GM19043 (cell line): ENCODE results near the gene OSCAR.

Experiments used
- ATAC-seq: cut with Tn5 transposase; IDR thresholded peaks from one replicate; pipeline ENCODE4 v1.9.1; 2021; ENCODE audit warnings: low read depth; ENCODE audit not compliant: unreplicated experiment

Gene OSCAR

DNA sequence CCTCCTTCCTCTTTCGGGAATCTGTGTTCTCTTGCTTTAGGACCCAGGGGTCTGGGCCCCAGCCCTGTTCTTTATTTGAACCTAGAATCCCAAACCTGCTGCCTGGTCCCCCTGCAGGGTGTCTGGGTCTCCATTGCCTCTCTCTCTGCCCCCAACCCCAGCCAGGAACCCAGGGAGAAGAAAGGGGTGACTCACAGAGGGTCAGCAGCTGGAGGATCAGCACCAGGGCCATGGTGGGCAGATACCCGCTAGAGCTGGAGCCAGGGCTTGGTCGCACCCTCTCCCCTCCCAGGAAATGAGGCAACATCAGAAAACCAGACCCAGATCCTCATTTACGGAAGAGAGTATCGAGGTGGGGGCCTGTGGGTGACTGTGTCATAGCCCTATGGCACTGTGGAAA is at the start of gene OSCAR:
Gene OSCAR (minus strand): TSS at position 243 of the 400 bp plus-strand sequence. CDS start 11 bp downstream, at position 232.
- ATAC-seq = no peak

DNA sequence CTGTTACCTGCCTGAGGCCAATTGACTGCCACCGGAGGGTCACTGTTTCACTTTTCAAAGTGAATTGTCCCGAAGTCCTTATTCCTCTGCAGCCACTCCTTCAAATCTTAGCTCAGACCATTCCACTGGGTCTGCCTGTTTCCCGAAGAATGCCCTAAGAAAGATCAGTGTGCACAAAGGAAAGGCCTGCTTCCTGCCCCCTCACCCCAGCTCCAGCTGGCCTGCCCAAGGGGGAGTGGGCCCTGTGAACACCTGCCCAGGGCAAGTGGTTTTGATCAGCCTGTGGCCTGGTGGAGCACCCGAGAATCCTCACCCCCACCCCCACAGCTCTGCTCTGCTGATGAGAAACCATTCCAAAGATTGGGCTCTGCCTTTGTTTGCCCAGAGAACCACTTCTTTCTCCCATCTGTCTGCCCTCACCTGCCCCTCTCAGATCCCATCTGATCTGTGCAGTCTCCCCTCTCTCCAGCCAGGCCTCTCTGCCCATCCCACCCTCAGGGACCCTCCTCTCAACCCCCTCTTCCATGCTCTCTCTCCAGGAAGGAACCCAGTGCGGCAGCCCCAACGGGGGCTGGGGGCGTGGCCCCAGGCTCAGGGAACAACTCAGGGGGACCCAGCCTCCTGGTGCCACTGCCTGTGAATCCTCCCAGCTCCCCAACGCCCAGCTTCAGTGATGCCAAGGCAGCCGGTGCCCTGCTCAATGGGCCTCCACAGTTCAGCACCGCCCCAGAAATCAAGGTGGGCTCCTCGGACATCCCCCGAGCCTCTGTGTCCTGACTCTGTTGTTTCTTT is 48.6 kb upstream of the OSCAR start:
- no peak for ATAC-seq

GRCh38 chr19:54148158-54148557 is 47.6 kb upstream of the OSCAR start:
- no peak for ATAC-seq

GRCh38 chr19:54147676-54148075 is 47.1 kb upstream of the OSCAR start:
- ATAC-seq = no peak

GRCh38 chr19:54145541-54146158 is 45.0 kb upstream of the OSCAR start:
- no peak for ATAC-seq

- no peak for ATAC-seq
Observed at GRCh38 chr19:54142166-54142780, 41.7 kb upstream of the OSCAR start.

GRCh38 chr19:54141356-54141755 is 40.8 kb upstream of the OSCAR start:
- no peak for ATAC-seq

DNA sequence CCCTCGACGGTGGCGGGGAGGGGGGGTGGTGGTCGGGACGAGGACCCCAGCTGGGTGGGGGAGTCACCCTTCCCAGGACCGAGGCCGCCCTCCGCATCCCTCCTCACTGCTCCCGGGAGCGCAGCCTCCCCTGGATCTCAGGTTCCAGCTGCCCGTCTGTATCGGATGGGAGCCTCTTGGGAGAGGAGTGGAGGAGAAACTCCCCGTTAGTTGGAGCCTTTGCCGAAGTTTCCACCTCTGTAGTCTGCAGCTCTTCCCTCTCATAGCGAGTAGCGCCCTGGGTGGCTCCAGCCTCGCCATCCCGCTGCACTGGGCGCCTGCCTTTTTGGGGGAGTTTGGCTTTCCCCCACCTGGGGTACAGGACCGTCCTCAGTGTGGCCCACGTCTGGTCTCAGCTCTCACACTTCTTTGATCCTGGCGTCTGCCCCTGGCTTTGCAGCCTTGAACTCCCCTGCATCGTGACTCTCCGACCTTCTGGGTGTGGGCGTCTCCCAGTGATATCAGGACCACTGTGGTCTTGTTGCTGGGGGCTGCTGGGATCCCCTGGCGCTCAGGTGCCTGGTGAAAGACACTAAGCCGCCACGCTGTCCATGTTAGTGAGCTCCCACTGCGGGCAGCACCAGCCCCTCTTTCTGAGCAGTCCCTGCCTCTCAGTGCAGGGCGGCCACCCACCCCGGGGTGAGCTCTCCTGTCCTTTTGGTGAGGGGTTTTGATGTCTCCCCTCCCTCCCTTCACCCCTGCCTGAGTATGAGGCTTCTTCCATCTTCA is 38.1 kb upstream of the OSCAR start:
- ATAC-seq = no peak

DNA sequence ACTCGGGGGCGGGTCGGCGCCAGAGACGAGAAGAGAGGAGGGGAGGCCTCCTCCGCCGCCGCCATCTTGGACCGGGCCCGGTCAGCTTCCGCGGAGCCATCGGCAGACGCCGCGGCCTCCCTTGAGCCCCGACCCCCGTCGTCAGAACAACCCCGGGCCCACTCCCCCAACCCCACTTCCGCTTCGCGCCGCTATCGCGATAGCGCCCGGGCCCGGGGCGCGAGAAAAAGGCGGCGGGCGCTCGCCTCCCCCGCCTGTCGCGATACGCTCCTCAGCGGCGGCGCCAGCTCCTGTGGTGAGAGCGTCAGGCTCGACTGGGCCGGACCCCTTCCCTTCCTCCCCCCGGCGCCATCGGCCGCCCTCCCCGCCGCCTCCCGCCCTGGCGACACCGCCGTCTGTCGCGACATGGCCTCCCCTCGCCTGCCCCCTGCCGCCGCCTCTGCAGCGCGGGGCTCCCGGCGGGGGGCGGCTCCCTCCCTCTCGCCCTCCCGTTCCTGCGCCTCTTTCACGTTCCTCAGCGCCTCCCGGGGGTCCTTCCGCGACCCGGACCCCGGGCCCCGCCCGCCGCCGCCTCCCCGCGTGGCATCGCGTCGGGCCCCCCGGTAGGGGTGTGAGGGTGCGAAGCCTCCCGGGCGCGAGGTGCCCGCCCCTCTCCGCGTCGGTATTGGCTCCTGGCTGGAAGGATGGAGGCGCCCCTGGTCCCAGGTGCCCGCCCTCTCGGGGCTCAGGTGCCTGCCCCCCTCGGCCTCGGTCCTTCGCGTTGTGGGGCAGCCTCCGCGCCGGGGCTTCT is 37.3 kb upstream of the OSCAR start, which contains the start of gene CNOT3:
Gene CNOT3 (plus strand): TSS at position 64 of the 790 bp plus-strand sequence. CDS start 5,217 bp downstream, outside the sequence.
- ATAC-seq = no peak

GRCh38 chr19:54136864-54137698 is 36.5 kb upstream of the OSCAR start:
- ATAC-seq = peak; percentile 73

- ATAC-seq = no peak
Observed at GRCh38 chr19:54136086-54136863, 35.7 kb upstream of the OSCAR start.

- no peak for ATAC-seq
Observed at GRCh38 chr19:54133957-54134590, 33.5 kb upstream of the OSCAR start.

GRCh38 chr19:54133312-54133956 is 32.8 kb upstream of the OSCAR start:
- no peak for ATAC-seq

DNA sequence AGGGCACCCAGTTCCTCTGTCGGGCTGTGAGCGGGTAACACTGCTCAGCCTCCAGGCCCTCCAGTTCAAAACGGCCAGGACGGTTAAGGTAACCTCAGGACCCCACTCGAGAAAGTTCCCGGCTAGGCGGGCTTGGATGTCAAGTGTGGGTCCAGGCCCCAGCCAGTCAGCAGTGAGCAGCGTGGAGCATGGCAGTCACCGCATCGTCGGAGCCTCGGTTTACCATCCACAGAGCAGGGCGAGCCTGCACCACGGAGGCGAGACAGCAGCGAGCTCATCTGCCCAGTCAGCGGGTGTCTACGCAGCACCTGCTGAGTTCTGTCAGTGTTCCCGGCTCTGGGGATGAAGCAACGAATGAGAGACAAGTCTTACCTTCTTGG is 29.0 kb upstream of the OSCAR start:
- no peak for ATAC-seq

DNA sequence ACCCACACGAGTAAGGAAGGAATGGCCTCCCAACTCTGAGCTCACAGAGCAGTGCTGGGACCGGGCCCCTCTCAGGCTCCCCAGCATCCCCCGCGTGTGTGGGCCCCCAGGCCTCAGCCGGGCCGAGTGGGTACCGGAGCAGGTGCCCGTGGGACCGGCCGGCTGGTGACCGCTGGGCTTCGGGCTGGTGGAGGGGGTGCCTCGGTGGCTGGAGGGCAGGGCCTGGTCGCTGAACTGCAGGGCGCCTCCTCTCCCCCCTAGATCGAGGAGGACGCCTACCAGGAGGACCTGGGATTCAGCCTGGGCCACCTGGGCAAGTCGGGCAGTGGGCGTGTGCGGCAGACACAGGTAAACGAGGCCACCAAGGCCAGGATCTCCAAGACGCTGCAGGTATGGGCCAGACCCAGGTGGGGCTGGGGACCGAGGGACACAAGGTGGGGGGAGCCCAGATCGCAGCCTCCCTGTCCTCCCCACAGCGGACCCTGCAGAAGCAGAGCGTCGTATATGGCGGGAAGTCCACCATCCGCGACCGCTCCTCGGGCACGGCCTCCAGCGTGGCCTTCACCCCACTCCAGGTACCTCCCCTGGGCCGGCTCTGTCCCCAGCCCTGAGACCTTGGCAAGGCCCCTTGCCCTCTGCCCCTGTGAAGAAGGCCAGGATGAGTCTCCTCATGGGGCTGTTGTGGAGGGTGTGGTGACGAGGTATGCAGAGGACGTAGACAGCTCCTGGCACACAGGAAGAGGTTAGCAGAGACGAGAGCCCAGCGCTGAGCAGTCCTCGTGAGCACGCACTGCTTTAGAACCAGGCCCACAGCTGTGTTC is 28.4 kb upstream of the OSCAR start:
- no peak for ATAC-seq

DNA sequence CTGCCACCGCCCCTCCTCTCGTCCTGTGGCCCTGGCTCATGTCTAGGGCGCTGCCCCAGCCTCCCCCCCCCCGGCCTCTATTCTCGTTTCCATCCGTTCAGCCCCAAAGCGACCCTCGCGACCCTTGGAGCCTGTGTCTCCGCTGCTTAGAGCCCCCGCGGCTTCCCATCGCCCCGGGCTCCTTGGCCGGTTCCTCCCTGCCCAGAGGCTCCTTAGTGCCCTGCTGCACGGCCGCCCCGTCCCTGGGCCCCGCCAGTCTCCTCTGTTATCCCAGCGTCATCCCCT is 27.8 kb upstream of the OSCAR start:
- ATAC-seq = no peak
